ENCODE measurements around the gene BAZ2B. TPM values are rescaled to one million over a fixed set of nuclear protein-coding genes. Genes with fewer than 3 reads are reported as not detected.

Gene BAZ2B
- total RNA-seq, 1 experiment from 2014 or later = 47.6 TPM

DNA sequence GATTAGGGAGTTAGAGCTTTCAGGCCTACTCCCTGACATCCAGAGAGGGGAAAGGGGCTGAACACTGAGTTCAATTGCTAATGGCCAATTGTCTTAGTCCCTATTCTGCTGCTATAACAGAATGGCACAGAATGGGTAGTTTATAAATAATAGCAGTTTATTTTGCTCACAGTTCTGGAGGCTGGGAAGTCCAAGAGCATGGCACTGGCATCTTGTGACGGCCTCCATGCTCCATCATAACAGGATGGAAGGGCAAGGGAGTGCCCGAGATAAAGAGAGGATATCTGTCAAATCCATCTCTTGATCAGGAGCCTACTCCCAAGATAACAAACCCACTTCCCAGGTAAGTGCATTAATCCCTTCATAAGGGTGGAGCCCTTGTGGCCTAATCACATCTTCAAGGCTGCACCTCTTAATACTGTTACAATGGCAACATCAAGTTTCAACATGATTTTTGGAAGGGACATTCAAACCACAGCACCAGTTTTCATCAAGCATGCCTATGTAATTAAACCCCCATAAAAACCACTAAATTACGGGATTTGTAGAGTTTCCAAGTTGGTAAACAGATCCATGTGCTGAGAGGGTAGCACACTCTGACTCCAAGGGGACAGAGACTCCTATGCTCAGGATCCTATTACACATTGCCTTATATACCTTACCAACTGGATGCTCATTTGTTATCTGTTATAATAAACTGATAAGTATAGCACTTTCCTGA, 44.6 kb downstream of the BAZ2B start:
- CTCF ChIA-PET = no interaction called here
- Histone ChIP-seq H3K27me3 (replicated peaks; ENCODE audit: insufficient read depth, low read depth, low read length, poor library complexity) (no peaks in the 10 kb centered on the region), H3K9me3 (ENCODE audit: low read depth, low read length, poor library complexity, severe bottlenecking) (peaks cover 11% of the 10 kb centered on the region), H3K4me3 (ENCODE audit: low read depth, low read length, poor library complexity, severe bottlenecking) (no peak overlapping the region), H3K36me3 (ENCODE audit: insufficient read depth, low read length, poor library complexity, severe bottlenecking) (no peaks in the 10 kb centered on the region), H3K4me1 (ENCODE audit: insufficient read depth, low read length, poor library complexity, severe bottlenecking) (no peaks in the 10 kb centered on the region), H3K27ac (ENCODE audit: low read depth, low read length, poor library complexity, severe bottlenecking) (no peak overlapping the region)
- intact Hi-C loops (cut with micrococcal nuclease; ENCODE audit: unreplicated experiment) = no loop called here
- DNase-seq (ENCODE audit: low spot score) = no peak
- POLR2A ChIA-PET (ENCODE audit: low non-redundant PET) = interaction anchor here (0.5 kb wide), 1 partner anchor 13 kb away, joined by 3 read pairs; no protein-coding TSS in a partner anchor
- TF ChIP-seq, protein P1, sequence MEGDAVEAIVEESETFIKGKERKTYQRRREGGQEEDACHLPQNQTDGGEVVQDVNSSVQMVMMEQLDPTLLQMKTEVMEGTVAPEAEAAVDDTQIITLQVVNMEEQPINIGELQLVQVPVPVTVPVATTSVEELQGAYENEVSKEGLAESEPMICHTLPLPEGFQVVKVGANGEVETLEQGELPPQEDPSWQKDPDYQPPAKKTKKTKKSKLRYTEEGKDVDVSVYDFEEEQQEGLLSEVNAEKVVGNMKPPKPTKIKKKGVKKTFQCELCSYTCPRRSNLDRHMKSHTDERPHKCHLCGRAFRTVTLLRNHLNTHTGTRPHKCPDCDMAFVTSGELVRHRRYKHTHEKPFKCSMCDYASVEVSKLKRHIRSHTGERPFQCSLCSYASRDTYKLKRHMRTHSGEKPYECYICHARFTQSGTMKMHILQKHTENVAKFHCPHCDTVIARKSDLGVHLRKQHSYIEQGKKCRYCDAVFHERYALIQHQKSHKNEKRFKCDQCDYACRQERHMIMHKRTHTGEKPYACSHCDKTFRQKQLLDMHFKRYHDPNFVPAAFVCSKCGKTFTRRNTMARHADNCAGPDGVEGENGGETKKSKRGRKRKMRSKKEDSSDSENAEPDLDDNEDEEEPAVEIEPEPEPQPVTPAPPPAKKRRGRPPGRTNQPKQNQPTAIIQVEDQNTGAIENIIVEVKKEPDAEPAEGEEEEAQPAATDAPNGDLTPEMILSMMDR (conservative IDR thresholded peaks at IDR 0.05; ENCODE audit: low read depth, low read length) = no peak
- TF ChIP-seq EZH2 (IDR thresholded peaks at IDR 0.05; ENCODE audit: borderline replicate concordance, low read depth, low read length, poor library complexity, severe bottlenecking) = no peak
- BruUV-seq (replicated peaks) = no TSS peak

DNA sequence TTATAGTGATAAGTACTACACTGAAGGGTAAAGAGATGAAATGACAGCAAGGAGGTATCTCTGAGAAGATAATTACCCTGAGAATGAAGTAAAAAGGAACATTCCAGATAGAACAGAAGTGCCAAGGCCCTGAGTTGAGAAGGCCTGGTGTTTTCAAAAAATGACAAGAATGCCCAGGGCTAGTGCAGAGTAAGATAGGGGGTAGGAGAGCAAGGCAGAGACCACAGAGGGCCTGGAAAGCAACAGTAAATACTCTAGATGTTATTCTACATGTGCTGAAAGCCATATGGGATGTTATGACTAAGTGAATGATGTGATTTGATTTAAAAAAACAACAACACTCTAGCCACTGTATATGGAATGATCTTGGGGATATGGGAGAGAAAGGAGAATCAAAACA, 52.3 kb downstream of the BAZ2B start:
- Histone ChIP-seq H3K9me3 (ENCODE audit: low read depth, low read length, poor library complexity, severe bottlenecking) (peaks cover 7% of the 10 kb centered on the region), H3K36me3 (ENCODE audit: insufficient read depth, low read length, poor library complexity, severe bottlenecking) (no peaks in the 10 kb centered on the region), H3K4me3 (ENCODE audit: low read depth, low read length, poor library complexity, severe bottlenecking) (no peak overlapping the region), H3K4me1 (ENCODE audit: insufficient read depth, low read length, poor library complexity, severe bottlenecking) (no peaks in the 10 kb centered on the region), H3K27ac (ENCODE audit: low read depth, low read length, poor library complexity, severe bottlenecking) (no peak overlapping the region), H3K27me3 (replicated peaks; ENCODE audit: insufficient read depth, low read depth, low read length, poor library complexity) (no peaks in the 10 kb centered on the region)
- DNase-seq (ENCODE audit: low spot score) = no peak
- TF ChIP-seq, protein P1 (conservative IDR thresholded peaks at IDR 0.05; ENCODE audit: low read depth, low read length) = no peak
- no peak for TF ChIP-seq EZH2 (IDR thresholded peaks at IDR 0.05; ENCODE audit: borderline replicate concordance, low read depth, low read length, poor library complexity, severe bottlenecking)
- CTCF ChIA-PET = no interaction called here
- BruUV-seq (replicated peaks) = no TSS peak
- intact Hi-C loops (cut with micrococcal nuclease; ENCODE audit: unreplicated experiment) = no loop called here
- POLR2A ChIA-PET (ENCODE audit: low non-redundant PET) = no interaction called here

DNA sequence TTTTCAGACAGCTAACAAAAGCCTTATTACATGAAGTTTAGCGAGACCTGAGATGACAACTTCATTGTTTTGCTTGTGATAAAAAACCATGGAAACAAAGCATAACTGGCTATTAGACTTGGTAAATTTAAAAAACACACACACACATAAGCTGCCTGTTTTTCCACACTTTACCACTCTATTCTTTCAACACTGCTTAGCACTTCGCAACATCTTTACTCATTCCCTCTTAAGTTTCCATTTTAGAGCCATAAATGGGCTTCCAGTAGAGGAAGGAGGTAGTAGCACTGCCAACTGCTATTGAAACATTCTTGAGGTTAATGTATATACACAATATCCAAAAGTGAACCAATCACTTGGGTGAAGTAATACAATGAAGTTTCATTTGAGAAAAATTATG, 54.1 kb downstream of the BAZ2B start:
- peaks cover 7% of the 10 kb centered on the region for H3K9me3 ChIP-seq (ENCODE audit: low read depth, low read length, poor library complexity, severe bottlenecking)
- intact Hi-C loops (cut with micrococcal nuclease; ENCODE audit: unreplicated experiment) = no loop called here
- no peak for TF ChIP-seq EZH2 (IDR thresholded peaks at IDR 0.05; ENCODE audit: borderline replicate concordance, low read depth, low read length, poor library complexity, severe bottlenecking)
- TF ChIP-seq, protein P1 (conservative IDR thresholded peaks at IDR 0.05; ENCODE audit: low read depth, low read length) = no peak
- no peaks in the 10 kb centered on the region for H3K4me1 ChIP-seq (ENCODE audit: insufficient read depth, low read length, poor library complexity, severe bottlenecking)
- CTCF ChIA-PET = no interaction called here
- no peak for DNase-seq (ENCODE audit: low spot score)
- H3K27me3 ChIP-seq (replicated peaks; ENCODE audit: insufficient read depth, low read depth, low read length, poor library complexity) = no peaks in the 10 kb centered on the region
- no peak overlapping the region for H3K4me3 ChIP-seq (ENCODE audit: low read depth, low read length, poor library complexity, severe bottlenecking)
- no peak overlapping the region for H3K27ac ChIP-seq (ENCODE audit: low read depth, low read length, poor library complexity, severe bottlenecking)
- BruUV-seq (replicated peaks) = no TSS peak
- POLR2A ChIA-PET (ENCODE audit: low non-redundant PET) = interaction anchor here (0.5 kb wide), 1 partner anchor 53 kb away, joined by 9 read pairs; no protein-coding TSS in a partner anchor
- no peaks in the 10 kb centered on the region for H3K36me3 ChIP-seq (ENCODE audit: insufficient read depth, low read length, poor library complexity, severe bottlenecking)
